ENCODE data around the gene OBP2A.

OBP2A gene

DNA sequence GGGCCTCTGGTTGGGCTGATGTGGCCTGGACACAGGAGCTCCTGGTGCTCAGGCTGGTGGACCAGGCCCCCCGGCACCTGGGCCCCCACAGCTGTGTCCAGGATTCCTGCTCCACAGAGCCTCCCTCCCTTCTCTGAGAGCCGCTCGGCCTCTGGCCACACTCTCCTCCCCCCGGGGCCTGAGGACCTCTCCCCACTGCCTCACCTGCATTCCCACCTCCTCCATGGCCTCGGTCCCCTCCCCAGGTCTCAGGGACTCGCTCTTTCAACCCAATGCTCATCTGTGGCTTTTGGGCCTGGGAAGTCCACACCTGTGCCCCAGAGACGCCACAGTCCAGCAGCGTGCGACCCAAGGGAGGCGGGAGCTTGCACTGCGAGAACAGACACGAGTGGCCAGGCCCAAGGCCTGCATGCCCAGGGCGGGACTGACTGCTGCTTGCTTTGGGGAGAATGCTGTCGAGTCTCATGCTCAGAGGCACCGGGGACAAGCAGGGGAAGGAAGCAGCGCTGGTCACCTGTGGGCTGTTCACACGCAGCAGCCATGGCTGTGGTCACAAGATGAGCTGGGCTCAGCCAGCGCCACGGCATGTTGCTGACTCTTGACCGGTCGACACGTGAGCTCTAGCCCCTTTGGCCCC is 30.2 kb downstream of the OBP2A start:
- Histone ChIP-seq H4K20me1 (ENCODE audit: insufficient read depth, low read length) (no peaks in the 10 kb centered on the region), H3K27ac (ENCODE audit: low read depth, low read length, poor library complexity, severe bottlenecking) (no peak overlapping the region), H3K9me2 (ENCODE audit: low read depth, low read length) (no peaks in the 10 kb centered on the region), H3F3A (ENCODE audit: insufficient read depth, low read length) (no peaks in the 10 kb centered on the region), H3K9me3 (ENCODE audit: low read length) (no peaks in the 10 kb centered on the region), H3K4me2 (ENCODE audit: low read length) (no peak overlapping the region), H3K9ac (ENCODE audit: low read length) (no peak overlapping the region), H2AFZ (ENCODE audit: low read length) (no peak overlapping the region), H3K36me3 (ENCODE audit: insufficient read depth, low read length) (no peaks in the 10 kb centered on the region), H3K79me2 (ENCODE audit: insufficient read depth, low read length) (no peaks in the 10 kb centered on the region), H3K27me3 (ENCODE audit: insufficient read depth, low read length) (peaks cover 14% of the 10 kb centered on the region; the same call in 1 of the 2 replicates), H3K4me1 (ENCODE audit: insufficient read depth, low read length, severe bottlenecking) (no peaks in the 10 kb centered on the region), H3K4me3 (ENCODE audit: low read depth, low read length, poor library complexity, severe bottlenecking) (no peak overlapping the region)
- TF ChIP-seq EZH2 (IDR thresholded peaks at IDR 0.05; ENCODE audit: borderline replicate concordance, low read length) = no peak
- TF ChIP-seq, protein P1, sequence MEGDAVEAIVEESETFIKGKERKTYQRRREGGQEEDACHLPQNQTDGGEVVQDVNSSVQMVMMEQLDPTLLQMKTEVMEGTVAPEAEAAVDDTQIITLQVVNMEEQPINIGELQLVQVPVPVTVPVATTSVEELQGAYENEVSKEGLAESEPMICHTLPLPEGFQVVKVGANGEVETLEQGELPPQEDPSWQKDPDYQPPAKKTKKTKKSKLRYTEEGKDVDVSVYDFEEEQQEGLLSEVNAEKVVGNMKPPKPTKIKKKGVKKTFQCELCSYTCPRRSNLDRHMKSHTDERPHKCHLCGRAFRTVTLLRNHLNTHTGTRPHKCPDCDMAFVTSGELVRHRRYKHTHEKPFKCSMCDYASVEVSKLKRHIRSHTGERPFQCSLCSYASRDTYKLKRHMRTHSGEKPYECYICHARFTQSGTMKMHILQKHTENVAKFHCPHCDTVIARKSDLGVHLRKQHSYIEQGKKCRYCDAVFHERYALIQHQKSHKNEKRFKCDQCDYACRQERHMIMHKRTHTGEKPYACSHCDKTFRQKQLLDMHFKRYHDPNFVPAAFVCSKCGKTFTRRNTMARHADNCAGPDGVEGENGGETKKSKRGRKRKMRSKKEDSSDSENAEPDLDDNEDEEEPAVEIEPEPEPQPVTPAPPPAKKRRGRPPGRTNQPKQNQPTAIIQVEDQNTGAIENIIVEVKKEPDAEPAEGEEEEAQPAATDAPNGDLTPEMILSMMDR (IDR thresholded peaks at IDR 0.05; ENCODE audit: low read length) = no peak

DNA sequence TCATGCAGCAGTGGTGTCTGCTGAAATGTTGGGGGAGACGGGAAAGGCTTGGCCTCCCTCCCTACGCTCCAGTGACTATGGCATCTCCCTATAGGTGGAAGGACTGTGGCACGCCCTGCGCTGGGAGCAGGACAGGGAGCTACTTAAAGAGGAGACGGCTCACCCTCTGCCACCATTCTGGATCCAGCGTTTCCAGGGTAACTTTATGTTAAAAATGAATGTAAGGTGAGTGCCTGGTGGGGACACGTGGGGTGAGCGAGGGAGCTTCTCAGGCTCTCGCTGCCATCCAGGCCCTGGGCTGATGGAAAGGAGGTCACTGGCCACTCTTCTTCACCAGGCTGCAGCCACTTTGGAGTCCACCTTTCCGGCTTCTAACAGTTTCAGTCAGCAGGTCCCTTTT is 31.3 kb downstream of the OBP2A start:
- Histone ChIP-seq H3K4me3 (ENCODE audit: low read depth, low read length, poor library complexity, severe bottlenecking) (no peak overlapping the region), H2AFZ (ENCODE audit: low read length) (no peak overlapping the region), H3K27ac (ENCODE audit: low read depth, low read length, poor library complexity, severe bottlenecking) (no peak overlapping the region), H3K79me2 (ENCODE audit: insufficient read depth, low read length) (no peaks in the 10 kb centered on the region), H3K9me2 (ENCODE audit: low read depth, low read length) (no peaks in the 10 kb centered on the region), H3K4me2 (ENCODE audit: low read length) (no peak overlapping the region), H3K9me3 (ENCODE audit: low read length) (no peaks in the 10 kb centered on the region), H3F3A (ENCODE audit: insufficient read depth, low read length) (no peaks in the 10 kb centered on the region), H3K4me1 (ENCODE audit: insufficient read depth, low read length, severe bottlenecking) (no peaks in the 10 kb centered on the region), H3K9ac (ENCODE audit: low read length) (no peak overlapping the region), H4K20me1 (ENCODE audit: insufficient read depth, low read length) (no peaks in the 10 kb centered on the region), H3K27me3 (ENCODE audit: insufficient read depth, low read length) (peaks cover 14% of the 10 kb centered on the region; the same call in 1 of the 2 replicates), H3K36me3 (ENCODE audit: insufficient read depth, low read length) (no peaks in the 10 kb centered on the region)
- TF ChIP-seq, protein P1 (IDR thresholded peaks at IDR 0.05; ENCODE audit: low read length) = no peak
- TF ChIP-seq EZH2 (IDR thresholded peaks at IDR 0.05; ENCODE audit: borderline replicate concordance, low read length) = no peak

DNA sequence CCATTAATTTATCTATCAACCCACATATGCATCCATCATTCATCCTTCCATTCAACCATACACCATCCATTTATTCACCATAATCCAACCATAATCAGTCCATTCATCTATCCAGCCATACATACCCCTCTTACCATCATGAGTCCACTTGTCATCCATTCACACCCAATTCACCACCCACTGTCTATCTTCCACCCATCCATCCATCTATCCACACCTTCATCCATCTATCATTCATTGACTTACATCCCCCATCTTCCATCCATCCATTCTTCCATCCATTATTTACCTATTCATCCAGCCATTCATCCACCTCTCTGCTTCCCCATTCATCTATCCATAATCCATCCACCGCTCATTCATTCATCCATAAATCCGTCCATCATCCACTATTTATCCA is 33.4 kb downstream of the OBP2A start:
- Histone ChIP-seq H3K9ac (ENCODE audit: low read length) (no peak overlapping the region), H3K27ac (ENCODE audit: low read depth, low read length, poor library complexity, severe bottlenecking) (no peak overlapping the region), H3K4me2 (ENCODE audit: low read length) (no peak overlapping the region), H3K79me2 (ENCODE audit: insufficient read depth, low read length) (no peaks in the 10 kb centered on the region), H3F3A (ENCODE audit: insufficient read depth, low read length) (no peaks in the 10 kb centered on the region), H3K9me3 (ENCODE audit: low read length) (no peaks in the 10 kb centered on the region), H4K20me1 (ENCODE audit: insufficient read depth, low read length) (no peaks in the 10 kb centered on the region), H3K9me2 (ENCODE audit: low read depth, low read length) (no peaks in the 10 kb centered on the region), H3K36me3 (ENCODE audit: insufficient read depth, low read length) (no peaks in the 10 kb centered on the region), H2AFZ (ENCODE audit: low read length) (no peak overlapping the region), H3K4me1 (ENCODE audit: insufficient read depth, low read length, severe bottlenecking) (no peaks in the 10 kb centered on the region), H3K4me3 (ENCODE audit: low read depth, low read length, poor library complexity, severe bottlenecking) (no peak overlapping the region), H3K27me3 (ENCODE audit: insufficient read depth, low read length) (peaks cover 14% of the 10 kb centered on the region; the same call in 1 of the 2 replicates)
- TF ChIP-seq, protein P1 (IDR thresholded peaks at IDR 0.05; ENCODE audit: low read length) = no peak
- no peak for TF ChIP-seq EZH2 (IDR thresholded peaks at IDR 0.05; ENCODE audit: borderline replicate concordance, low read length)

Measured in OCI-LY1 (cell line).